GM19395 (cell line): ENCODE measurements around the gene HOXD4.

Source experiments
- ATAC-seq: cut with Tn5 transposase; IDR thresholded peaks from one replicate; pipeline ENCODE4 v1.9.1; 2021; ENCODE audit warnings: mild to moderate bottlenecking, moderate library complexity; ENCODE audit not compliant: unreplicated experiment

Gene HOXD4

DNA sequence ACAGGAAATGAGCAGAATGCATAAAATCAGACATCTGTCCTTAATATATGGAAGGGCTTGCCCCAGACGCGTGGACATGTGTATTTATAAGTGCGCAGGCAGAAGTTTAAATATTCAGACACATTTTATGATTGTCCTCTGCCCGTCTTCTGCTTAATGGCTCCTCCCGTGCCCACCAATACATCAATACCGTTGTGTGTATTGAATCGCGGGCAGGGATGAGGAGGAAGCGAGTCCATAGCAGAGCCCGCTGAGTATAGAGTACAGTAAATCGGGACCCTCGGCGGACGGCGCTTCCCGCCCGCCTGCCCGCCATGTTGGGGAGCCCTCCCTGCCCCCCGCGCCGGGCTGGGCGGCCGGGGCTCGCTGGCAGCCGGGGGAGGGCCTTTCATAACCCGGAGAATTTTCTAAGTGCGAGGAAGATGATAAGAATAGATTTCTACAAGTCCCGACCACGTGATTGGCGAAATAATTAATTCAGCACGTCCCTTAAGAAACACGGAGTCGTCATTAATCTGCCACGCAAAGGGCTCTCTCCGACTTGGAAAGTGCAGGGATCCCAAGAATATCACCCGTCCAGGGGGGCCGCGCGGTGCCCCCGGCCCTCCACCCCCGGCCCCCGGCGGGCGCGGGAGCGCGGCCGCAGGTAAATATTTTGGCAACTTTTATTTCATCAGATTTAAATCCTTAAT is 5.6 kb downstream of the HOXD4 start, which contains the start of gene HOXD3:
HOXD3 (plus strand) TSS at position 501 of the 692 bp plus-strand sequence. CDS start 11,808 bp downstream, outside the sequence.
- no peak for ATAC-seq

DNA sequence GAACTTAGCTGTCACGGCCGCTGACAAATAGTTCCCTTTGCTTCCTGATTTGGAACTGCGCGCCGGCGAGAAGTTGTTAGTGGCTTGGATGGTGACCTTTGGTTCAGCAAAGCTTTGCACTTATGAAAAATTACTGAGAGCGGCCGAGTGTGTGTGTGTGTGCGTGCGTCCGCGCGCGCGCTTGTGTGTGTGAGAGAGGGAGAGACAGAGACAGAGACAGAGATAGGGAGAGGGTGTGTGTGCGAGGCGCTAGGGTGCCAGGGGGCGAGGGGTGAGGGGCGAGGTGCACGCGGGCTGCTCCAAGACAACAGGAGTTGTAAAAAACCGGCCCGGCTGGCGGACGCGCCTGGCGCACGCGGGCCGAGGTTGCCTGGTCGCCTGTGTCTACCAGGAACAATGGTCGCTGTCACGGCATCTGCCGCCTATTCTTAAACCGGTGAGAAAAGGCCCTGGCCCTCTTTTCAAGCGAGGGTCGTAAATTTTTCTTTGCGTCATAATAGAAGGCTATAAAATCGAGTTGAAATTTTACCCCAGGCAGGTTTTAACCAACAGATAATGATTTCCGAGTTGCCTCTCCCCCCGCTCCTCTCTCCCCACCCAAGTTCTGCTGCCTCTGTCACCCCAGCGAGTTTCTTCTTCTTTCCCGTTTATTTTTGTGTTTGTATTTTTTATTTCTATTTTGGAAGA is 6.3 kb downstream of the HOXD4 start:
- ATAC-seq = no peak

DNA sequence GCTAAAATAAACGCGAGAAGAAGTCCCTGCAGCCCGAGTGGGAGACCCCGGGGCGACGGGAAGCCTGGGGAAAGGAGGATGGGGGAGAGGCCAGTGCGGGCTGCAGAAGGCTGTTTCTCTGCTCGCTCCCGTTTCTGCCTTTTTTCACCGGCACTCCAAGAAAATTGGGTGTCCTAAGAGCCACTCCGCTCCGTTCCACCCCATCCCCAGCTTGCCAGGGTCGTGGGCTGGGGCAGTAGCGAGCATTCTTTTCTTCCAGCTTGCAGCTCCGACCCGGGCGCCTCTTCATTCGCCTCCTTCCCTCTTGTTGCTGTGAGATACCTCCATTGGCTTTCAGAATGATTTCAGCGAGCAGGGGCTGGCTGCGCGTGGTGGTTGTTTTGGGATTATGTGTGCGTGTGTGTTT is 6.8 kb downstream of the HOXD4 start:
- no peak for ATAC-seq

DNA sequence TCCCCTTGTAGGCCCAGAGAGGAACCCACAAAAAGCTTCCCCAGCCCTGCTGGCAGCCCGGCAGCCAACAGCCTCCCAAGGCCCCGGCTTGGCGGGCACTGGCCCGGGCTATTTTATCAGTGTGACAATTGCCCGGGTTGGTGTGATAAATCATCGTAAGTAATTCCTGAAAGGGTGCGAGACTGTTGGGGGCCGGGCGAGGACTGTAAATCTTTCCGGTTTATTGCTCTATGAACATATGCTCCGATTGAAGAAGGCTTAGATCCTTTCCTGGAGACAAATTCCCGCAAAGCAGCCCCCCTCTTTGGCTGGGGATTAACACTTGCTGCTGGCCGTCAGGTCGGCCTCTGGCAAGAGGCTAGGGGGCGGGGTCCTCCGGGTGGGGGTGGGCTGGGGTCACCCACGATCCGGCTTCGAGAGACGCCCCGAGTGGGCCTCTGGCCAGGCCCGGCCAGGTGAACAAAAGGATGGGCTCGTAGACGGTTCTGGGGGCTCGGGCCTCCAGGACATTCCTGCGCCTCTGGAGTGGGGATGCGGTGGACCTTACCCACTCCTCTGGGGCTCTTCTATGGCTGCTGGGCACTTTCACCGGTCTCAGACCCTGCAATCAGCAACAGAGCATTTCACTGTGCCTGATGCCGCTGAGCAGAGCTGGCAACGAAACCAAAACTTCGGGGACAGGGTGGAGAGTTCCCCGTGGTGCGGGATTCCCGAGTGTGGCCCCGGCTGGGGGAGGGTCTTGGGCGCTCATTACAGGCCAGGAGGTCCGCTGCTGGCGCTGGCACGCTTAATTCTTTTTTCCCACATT is 7.7 kb downstream of the HOXD4 start:
- ATAC-seq = no peak

DNA sequence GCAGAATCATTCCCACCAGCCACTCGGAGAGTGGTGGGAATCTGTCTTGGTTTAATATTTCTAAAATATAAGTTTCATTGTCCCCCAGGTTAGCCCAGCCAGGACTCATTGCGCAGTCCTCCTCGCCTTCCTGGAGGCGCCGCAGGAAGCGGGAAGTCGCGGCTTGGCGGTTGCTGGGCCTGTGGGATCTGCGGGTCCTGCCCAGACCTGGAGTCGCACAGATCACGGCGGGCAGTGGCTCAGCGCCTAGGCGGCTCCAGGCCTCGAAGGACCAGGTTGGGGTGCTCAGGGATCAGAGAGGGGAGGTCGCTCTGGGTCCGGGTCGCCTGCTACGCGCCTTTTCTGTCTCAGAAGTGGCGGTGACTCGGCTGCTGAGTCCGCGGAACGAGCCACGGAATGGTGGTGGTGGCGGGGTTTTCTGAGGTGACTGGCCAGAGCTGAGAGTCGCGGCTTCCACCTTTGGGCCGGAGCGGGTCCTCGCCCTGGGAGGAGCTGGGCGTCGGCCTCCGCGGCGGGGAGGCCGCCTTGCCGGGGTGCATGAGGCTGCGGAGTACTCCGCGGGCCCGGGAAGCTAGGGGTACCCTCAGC is 8.4 kb downstream of the HOXD4 start:
- ATAC-seq = no peak

DNA sequence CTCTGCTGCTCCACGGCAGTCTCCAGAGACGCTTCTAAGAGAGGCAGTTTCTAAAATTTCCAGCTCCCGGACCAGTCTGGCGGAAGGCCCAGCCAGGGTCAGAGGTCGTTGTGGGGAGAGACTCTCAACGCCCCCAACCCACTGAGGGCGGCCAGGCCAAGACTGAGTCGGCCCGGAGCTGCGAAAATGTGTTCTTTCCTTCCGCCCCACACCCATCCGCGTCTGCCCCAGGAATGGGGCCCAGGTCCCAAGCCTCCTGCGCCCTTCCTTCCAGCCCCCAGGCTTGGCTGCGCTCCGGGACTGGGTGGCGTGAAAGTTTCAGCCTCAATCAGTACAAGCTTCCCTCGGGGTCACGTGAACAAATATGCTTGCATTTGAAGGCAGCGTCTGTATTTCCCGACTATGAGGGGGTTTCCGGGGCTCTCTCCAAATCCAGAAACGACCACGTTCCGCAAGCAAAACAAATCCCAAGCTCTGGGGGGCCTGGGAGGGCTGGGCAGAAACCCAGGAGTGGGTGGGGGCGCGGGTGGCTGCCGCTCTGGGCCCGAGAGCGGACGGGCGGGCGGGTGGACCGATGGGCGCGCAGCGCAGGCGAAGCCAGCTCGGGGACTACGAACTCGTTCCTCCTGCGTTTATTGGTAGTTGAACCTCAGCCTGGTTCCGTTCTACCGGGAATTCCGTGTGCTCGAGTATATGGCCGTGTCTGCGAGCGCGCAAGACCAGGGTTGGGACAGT is 9.1 kb downstream of the HOXD4 start:
- no peak for ATAC-seq

DNA sequence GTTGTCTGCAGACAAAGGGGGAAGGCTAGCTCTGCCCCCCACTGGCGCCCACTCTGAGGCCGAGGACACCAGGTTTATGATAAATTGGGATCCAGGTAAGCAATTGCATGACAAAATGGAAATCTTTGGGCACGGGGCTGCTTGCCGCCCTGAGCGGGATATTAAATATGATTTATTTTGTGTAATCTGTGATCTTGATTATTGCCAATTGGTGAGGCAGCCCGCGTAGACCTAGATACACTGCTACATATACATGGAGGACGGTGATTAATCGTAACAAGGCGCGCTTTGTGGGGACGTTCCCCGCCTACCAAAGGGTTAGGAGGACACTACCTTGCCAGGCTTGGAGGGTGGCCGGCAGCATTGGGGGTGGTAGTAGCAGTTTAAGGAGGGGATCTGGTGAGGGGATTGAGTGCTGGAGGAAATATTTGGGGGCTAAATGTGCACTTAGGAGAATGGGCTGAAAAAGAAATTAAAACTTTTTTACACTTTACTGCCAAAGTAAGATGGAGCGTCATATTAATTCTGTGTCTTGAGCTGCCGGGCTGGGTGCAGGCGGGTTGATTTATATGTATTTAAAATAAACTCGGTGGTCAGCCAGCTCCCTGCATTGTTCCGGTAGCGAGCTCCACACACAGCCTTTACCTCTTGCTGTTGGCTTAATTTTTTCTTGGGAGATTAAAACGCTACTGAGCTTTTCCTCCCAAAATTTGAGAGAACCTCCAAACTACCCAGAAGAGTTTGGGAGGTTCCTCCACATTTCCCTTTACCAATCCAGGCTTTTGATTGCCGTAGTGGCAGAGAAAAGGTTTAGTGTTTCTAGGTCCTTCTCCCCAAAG is 9.9 kb downstream of the HOXD4 start:
- ATAC-seq = no peak

DNA sequence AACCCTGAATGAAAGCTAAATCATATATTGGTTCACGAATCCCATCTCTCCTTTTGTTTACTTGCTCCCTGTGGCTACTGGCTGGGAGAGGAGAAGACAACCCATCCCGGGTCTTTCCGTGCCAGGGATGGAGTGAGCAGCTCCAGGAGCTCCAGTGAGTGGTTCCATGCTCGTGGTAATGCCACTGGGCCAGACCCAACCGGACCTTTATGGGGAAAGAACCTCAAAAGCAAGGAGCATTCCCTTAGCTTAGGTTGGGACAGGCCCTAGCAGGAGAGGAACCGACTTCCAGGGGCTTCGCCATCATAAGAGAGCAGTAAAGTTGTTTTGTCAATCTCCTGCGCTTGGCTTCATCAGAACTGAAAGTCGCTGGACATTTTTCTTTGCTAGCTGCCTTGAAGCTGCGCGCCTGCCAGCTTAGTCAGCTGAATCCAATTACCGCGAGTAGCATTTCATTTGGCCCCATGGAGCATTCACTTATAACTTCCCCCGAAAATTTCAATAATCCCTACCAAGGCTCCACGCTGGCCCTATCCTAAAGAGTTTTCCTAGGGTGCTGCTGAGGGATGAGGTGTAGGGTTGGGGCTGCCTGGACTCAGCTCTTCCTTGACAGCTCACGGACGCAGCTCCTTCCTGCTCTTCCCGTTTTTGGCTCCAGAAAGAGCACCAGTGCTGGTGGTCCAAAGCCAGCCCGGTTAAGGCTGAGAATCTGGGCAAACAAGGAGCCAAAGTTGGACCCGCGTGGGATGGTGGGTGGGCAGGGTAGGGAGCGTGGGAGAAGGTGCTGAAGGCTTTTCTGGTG is 10.7 kb downstream of the HOXD4 start:
- ATAC-seq = no peak

DNA sequence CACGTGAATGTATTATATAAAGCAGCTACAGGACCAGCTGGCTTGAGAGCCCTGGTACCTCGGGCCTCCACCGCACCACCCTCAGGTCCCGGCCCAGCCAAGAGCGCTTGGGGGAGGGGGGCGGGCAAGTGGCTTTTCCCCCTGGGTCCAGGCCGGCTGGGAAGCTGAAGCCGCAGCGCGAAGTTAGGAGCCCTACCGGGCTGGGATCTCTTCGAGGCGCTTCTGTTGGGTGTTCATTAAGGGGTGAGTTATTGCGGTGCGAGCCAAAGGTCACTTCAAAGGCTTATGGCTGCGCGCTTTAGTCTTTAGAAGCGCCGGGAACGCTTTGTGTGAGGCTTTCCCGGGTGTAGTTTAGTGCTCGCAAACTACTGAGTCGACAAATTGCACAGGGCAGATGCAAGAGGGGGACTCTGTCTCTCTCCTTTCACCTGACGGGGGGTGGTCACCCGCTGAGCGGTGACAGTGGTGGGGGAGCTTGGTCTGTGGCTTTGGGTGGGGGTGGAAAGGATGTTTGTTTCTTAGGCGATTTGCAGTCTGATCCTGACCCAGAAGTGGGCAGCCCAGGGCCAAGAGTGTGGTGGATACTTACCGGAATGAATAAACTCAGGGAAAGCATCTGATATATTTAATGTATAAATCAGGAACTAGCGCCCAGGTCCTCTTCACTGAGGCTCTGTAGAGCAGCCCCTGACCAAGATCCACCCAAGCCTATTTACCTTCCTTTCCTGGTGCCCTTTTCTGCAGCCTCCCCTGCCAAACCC is 11.7 kb downstream of the HOXD4 start:
- no peak for ATAC-seq

DNA sequence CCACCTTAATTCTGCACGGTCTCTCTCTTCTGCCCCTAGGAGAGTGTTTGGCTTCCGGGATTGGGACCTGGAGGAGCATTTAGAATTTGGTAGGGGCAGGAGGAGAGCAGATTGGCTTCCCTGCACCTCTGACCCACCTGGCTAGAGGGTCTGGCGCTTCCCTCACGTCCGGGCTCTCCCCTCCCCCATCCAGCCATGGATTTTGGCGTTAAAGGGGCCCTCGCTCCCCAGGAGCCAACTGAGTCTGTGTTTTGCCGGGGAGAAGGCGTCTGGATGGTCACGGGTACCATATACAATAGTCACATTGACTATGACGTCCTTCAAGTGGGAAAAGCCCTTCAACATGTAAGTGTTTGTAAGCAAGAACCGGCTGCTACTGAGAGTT is 12.3 kb downstream of the HOXD4 start:
- ATAC-seq = no peak

DNA sequence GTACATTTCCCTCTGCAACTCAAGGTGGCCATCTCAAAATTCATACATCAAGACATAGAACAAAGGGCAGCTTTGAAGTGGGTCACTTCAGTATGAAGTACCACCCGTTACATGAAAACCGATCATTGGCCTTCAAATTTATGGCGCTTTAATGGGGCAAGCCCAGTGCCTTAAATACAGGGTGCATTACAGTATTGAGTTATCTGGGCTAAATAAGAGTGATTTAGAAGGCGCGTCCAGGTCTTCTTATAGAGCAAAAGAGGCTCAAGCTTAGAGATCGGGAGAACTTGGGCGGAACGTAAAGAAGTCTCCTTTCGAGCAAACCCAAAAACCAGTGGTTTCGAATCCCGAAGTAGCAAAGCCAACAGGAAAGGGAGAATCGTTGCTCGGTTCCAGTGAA is 12.9 kb downstream of the HOXD4 start:
- ATAC-seq = no peak

DNA sequence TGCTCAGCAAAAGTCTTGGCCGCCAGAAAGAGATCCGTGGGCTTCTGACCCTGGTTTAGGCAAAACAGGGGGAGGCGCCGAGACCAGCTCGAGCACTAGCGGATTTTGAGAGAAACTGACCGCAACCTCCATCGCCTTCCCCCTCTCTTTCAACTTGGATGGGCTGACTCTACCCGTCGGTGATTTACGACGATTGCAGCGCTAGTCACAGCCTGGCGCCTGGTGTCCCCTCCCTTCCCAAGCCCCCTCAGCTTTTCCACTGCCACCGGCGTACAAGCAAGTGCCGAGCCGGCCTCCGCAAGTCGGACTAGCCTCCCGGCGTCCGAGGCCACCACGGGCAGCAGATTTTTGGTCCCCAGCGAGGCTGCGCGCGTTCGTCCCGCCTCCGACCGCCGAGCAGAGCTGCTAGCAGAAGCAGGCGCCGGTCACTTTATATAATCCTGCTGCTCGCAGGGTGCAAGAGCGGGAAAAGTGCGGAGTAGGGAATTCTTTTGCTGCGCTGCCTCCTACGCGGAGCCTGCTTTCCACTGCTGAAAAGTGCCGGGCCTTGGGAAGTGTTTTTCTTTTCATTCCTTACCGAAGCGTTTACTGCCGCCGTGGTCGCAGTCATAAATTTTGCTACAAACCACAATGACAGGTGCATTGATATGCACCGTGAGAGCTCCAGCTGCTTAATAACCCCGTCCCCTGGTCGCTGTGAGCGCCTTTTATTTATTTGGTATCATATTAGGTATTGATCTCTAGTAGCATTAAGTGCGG is 13.4 kb downstream of the HOXD4 start:
- ATAC-seq = no peak

DNA sequence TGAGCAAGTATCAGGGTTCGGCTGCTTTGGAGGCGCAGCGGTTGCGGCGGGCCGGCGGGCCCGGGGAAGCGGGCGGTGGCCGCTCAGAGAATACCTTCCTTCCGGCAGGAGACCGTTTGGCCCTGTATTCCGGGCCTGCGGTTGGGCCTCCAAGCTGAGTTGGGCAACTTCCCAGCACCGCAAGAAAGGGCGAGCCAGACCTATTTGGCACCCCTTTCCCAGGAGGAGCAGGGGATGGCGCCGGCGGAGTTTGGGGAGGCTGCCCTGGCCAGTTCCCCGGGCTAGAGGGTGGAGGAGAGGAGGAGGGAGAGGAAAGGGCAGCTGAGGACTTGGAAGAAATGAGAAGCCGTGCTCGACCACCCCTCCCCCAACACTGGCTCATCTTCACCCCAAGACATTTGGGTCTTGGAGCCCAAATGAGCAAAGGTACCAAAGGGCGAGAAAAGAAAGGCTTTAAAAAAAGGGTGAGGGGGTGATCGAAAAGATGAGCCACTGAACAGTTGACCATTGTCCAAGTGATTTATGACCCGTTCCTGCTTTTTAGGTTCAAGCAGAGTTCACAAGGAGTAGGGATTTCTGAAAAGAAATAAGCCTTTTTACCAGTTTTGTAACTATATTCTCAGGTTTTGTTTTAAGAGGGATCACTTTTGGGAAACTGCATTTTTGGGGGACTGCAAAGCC is 14.2 kb downstream of the HOXD4 start:
- ATAC-seq = no peak

DNA sequence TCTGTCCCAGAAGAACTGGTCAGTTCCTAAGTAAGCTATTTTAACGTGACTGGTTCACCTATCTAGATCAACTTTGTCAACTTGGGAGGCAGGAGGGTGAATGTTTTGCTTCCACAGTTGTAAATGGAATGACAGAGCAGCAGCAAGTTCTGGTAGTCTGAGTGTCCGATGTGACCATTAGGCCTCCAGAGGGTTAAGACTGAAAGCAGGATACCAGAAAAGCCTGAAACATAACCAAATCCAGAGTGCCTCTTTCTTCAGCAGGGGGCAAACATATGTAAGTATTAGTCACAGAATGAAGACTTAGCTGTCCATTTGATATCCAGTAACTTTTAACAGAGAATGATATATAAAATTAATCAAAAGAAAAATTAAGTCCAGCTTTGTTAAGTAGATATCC is 14.9 kb downstream of the HOXD4 start:
- ATAC-seq = no peak

DNA sequence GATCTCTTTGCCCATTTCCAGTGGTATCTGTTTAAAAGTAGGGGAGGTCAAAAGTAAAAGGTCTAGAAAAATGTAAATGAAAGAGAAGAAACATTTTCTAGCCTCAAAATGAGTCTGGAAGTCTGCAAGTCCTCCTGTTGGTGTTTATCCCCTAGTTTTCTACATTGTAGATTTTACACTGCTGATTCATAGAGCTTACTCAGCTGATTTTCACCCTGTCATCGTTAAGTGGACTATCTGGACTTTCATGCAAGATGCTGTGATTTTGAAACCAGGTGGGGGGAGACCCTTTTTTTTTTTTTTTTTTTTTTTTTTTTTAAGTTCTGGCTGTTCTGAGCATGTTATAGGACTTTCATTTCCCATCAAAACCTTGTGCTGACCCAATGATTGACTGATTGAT is 16.0 kb downstream of the HOXD4 start:
- no peak for ATAC-seq

DNA sequence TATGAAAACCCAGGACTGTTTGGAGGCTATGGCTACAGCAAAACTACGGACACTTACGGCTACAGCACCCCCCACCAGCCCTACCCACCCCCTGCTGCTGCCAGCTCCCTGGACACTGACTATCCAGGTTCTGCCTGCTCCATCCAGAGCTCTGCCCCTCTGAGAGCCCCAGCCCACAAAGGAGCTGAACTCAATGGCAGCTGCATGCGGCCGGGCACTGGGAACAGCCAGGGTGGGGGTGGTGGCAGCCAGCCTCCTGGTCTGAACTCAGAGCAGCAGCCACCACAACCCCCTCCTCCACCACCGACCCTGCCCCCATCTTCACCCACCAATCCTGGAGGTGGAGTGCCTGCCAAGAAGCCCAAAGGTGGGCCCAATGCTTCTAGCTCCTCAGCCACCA is 17.8 kb downstream of the HOXD4 start:
- no peak for ATAC-seq

DNA sequence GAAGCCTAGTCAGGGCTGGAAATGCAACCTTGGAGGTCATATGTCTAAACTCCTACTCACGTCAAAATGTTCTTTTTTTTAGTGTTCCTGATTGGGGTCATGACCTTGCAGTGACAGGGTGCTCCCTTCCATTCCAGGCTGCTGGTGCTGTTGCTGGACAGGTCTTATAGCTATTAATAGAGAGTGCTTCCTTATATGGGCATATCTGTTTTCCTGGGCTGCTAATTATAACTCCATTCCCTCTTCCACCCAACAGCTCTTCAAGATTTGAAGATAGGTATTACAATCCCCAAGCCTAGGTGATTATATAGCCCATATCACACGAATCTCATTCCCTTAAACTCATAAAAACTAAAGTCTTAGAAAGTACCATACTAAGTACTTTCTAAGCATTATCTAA is 18.4 kb downstream of the HOXD4 start:
- no peak for ATAC-seq
